NCI-H2107 treated with DMSO at 0.1 percent for 48 hours (cell line): ENCODE data around the gene IKZF1.

ENCODE experiments used
- DNase-seq: peaks from one replicate; lab custom pipeline; 2025; ENCODE audit not compliant: unreplicated experiment; lab: John Stamatoyannopoulos, UW

Gene IKZF1

DNA sequence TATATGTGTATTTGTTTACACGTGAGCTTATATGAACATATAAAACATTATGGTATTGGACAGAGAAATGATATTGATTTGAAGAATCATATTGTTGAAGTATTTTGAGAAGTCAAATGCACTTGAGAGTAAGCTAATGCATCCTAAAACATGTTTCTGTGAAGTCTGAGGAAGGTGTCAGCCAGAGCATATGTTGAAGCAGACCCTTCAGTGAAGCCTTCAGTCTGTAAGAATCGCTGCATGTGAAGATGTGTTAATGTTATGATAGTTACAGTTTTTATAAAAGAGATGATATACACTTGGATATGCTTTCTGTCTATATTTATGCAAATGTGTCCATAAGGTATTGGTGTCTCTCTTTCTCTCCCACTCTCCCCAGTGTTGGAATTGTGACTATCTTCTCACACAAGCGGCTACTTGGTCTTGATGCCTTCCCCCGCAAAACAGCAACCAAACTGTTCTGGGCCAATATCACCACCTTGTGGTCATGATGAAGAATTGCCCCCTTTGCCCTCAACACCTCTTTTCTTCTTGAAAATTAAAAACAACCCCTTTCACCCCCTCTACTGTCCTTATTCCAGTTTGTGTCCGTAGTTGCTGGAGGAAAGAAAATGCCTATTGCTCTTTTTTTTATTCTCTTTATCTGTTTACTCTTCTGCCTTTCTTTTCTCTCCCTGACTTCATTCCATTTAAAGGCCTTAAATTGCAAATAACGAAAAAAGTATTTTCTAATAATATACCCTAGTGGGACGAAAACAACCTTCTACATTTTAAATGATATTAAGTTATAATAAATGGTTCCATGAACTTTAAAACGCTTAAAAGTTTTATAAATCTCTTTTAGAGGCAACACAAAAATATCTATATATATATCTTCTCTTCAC lies 64.9 kb downstream of the IKZF1 start:
- DNase-seq: no peak

DNA sequence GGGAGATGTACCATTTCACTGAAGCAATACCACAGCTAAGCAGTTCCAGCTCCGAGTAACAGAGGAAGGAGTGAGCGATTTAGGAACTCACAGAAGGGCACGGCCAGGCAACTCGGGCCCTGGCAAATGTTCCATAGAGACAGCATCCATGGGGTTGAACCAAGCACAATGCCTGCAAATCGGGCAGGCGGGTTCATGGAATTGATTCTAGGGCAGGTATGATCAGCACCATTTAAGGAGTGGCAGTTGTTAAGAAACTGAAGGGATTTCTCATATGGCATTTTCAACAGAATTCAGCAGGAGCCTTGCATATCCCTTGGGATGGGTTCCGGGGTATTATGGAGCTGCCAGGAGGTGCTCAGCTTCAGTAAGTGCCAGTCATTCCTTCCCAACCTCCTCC lies 66.4 kb downstream of the IKZF1 start:
- no peak for DNase-seq

DNA sequence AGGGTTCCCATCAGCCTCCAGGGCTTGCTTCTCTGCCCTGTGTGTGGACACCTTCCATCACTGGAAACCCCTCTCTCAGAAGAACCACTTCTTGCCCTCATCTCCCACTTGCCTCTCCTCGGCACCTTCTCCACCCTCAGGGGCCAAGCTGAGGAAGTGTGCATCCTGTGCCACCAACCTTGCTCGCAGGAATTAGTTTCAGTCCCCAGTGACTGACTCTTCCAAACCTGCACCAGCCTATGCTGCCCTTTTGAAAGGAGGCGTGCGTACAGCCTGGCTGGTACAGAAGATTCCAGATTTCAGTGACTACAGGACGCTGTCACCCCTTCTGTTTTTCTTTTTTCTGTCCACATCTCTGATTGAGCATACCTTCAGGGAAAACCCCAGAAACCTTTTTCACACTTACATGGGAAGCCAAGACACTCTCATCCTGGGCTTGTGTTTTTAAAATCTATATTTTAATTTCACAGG lies 67.1 kb downstream of the IKZF1 start:
- no peak for DNase-seq

DNA sequence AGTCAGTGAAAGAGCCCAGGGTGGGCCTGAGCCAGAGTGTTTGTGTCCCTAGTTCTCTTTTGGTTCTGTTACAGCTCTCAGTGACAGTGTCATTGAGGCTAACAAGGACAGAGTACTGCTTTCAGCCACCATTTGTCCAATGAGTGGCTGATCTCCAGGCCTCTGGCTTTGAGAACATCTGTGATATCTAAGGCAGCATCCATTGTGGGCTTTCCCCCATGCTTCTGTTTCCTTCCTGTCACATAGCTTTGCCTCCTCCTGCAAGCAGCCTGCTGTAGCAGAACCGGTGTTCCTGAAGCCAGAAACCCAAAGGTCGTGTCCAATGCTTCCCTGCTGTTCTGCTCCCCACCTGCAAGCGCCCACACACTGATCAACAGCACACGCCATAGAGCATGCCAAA lies 68.4 kb downstream of the IKZF1 start:
- no peak for DNase-seq

DNA sequence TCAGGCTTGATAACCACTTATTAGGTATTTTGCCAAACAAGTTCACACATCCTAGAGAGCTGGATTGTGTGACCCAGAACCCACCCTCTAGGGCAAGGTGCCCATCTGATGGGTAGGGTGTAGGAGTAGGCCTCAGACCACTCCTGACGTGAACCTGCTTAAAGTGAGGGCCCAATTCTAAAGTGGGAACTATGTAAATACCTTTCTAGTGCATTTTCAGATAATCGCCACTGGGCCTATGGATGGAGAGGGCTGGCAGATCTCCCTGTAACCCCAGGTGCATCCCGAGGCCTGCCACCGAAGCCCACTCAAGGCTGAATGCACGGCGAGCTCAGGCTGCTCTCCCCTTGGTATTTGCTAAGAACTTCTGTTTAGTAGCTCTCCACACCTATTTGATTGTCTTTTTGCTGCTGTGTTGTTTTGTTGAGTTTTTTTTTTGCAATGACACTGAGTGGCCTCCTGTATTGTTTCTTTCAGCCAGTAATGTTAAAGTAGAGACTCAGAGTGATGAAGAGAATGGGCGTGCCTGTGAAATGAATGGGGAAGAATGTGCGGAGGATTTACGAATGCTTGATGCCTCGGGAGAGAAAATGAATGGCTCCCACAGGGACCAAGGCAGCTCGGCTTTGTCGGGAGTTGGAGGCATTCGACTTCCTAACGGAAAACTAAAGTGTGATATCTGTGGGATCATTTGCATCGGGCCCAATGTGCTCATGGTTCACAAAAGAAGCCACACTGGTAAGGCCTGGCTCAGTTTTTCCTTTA lies 71.7 kb downstream of the IKZF1 start:
- DNase-seq: no peak

DNA sequence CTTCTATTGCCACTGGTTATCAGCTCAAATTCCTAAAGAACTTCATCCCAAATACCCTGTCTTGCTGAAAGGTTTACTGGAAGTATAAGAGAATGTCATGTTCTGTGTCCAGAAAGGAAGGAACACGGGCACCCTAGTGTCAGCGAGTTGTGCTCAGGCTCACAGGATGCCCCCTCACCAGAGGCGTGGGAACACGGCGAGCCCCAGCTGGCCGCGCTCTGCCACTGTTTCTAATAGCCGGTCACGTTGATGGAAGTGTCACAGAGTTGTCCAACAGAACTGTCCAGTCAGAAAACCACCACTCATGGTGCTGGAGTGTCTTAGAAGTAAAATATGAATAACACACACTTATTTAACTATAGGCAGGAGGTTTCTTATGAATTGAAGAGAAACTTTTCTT lies 72.8 kb downstream of the IKZF1 start:
- no peak for DNase-seq

DNA sequence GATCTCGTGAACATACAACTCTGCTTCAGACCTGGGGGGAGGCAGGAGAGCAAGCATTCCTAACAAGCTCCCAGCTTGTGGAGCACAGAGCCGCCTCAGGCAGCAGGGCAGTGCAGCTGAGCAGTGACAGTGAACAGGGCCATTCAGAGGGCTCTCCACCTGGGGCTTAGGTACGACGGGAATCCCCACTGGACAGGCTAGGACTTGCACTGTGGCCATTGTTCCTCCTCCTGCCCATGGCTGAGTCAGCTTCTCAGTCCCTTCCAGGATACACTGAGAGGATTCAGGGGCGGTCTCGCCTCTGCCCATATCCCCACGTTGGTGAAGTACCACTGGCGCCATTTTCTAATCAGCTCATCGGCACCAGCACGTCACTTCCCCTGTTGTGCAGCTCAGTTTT lies 74.6 kb downstream of the IKZF1 start:
- DNase-seq: peak; percentile 27

DNA sequence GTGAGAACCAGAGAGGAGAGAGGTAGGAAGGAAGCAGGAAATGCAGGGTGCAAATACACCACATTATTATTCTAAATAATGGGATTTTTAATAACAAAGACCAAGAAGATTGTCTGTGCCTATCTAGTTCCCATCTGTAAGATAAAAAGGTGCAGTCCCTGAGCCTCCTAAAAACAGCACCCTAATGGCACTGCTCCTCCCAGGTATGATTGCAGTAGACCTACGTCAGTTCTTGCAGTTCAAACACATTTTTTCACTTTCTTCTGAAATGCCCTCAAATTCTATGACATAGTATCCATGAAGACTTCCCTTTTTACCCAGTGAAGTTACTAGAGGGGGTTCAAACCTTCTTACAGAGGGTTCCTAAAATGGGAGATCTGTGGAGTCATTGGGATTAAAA lies 75.0 kb downstream of the IKZF1 start:
- no peak for DNase-seq

DNA sequence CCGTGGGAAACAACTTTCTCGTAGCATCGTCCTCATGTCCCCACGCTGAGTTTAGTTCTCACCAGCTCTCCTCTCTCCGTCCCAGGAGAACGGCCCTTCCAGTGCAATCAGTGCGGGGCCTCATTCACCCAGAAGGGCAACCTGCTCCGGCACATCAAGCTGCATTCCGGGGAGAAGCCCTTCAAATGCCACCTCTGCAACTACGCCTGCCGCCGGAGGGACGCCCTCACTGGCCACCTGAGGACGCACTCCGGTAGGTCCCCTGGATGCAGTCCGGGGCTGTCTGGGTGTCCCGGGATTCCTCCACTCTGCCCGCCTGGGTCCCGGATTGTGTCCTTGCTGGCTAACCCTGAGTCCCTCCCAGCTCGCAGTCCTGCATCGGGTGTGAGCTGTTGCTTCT lies 77.9 kb downstream of the IKZF1 start:
- DNase-seq: no peak

DNA sequence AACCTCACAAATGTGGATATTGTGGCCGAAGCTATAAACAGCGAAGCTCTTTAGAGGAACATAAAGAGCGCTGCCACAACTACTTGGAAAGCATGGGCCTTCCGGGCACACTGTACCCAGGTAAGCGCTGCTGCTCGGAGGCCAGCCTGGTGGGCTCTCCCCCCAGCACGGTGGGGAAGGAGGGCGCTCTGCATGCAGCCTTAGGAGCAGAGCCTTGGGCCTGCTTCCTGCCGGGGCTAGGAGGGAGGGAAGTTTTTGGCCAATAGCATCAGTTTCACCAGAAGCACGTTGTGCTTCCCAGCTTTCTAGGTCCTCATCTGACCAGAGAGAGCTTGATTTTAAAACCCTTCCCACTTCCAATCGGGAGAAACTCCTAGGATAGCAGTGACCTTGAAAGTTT lies 82.8 kb downstream of the IKZF1 start:
- no peak for DNase-seq

DNA sequence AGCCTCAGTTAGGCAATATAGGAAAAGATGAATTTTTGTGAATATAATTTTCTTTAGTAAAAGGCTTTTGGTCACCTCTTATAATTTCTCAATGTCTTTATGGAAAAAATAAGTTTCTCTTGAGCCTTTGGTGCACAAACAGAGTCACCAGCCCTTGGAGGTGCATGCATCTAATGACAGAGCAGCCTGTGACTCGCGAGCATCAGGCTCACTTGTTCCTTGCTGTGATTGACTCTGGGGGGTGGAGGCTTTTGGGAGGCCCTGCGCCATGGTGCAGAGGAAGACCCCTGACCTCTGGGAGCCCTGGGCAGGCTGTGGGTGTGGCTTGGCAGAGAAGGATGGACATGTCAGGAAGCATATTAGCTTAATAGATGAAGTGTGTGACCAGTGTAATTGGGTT lies 85.4 kb downstream of the IKZF1 start:
- DNase-seq: no peak

DNA sequence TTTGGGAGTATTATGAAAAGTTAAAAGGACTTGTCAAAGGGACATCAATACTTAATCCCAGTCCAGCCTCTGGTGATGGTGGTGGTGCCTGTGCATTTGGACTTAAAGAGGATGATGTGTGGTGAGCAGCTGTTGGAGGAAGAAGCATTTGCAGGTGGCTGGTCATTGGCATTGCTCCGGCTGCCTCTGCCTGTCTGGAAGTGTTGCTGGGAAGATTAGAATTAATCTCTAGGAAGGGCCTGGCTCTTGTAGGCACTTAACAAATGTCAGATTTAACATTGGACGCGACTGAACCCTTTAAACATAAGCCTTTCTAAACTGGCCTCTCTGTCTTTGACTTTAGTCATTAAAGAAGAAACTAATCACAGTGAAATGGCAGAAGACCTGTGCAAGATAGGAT lies 86.9 kb downstream of the IKZF1 start:
- DNase-seq: no peak

DNA sequence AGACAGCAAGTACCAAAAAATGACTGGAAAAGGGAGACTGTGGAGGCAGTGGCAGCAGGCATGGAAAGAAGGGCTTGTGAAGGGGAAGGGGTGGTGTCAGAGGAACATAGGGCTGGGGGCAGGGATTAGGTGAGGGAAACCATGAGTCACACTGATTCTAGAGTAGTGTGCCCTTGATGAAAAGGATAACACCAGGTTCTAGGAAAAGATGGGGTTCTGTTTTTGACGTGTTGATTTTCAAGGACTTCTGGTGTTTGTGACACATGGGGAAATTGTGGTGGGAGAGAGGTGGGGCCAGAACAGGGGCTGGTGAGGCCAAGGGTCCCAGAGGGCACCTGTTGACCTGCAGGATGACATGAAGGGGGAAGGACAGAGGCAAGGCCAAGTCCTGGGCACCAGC lies 88.6 kb downstream of the IKZF1 start:
- no peak for DNase-seq

DNA sequence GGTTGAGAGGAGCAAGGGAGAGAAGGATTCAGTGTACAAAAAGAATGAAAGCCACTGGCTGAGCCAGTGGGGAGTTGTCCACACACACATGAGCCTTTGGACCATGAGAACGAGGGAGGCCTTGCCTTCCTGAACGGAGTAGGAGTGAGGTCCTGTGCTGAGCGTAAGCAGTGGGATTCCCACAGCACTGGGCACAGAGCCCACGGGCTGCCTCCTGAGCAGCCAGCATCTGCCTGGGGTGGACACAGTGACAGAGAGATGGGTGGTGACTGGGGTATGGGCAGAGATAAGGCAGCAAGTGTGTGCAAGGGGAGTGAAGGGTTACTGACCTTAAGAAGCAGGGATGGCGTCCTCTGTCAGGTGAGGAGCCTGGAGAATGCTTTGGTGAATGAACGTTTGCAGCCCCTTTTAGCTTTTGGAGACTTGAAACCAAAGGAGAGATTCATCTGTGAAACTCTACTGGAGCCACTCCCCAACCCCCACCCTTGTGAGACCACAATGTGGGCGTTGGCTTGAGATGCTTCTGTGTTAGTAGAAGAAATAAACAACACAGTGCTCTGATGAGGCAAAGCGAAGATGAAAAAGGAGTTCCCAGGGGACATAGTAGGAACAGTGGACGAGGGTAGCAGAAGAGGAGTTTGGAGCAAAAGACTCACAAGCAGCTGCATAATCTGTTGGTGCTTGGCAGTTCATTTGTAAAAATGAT lies 89.2 kb downstream of the IKZF1 start:
- DNase-seq: no peak

DNA sequence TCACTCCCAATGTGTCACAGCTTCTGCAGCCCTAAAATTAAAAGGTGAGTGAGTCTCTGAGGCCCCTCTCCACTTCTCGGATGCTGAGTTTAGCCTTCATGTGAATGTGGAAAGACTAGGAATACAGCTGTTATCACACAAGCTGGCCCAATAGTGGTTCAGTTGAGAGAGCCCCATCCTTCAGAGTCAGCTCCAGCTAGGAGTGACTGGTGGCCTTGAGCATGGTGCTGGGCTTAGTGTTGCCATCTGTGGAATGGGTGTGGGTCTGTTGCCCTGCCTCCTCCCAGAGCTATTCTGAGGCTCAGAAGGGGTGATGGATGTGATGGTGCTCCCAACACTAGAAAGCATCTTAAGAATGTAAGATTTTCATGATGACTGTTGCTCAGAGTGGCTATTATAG lies 89.8 kb downstream of the IKZF1 start:
- DNase-seq: no peak

DNA sequence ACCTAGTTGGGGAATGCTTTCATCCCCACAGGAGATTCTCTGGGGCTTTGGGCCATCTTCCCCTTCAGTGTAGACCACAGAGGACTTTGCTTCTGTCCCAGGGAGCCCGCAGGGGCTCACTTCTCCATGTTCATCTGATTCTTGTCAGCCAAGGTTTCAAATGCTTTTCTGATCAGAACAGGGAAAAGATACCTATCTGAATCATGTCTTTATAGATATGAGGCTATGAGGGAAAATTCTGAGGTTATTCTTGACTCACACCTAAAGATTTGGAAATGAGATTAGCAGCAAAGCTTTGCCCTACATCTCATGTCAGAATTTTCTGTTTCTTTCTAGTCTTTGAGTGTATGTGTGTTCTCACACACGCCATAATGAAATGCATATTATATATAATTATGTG lies 92.3 kb downstream of the IKZF1 start:
- DNase-seq: no peak

DNA sequence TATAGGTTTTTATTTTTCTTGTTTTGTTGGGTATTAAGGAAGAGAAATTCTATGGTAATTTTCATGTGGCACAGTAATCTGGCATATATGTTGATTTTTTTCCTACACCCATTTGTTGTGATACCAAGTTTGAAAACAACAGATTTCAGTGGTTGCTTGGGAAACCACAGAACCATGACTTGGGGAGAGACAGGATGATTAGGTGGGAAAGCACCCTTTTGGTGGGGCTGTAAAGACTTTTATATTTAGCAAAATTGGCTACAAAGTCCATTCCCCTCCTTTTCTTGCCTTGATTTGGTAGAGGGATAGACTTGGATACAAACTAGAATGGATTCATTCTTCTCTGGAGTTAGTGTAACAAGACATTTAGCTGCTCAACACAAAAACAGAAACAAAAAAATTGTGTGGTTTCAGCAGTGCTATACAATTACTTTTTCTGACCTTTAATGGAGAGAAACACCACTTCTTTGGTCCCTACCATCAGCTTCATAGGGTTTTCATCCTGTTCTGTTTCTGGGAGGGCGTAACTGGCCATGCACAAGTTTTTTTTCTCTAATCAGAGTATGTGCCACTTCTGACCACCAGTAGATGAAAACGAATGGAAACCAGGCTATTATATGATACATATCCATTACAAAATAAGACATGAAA lies 92.9 kb downstream of the IKZF1 start:
- no peak for DNase-seq

DNA sequence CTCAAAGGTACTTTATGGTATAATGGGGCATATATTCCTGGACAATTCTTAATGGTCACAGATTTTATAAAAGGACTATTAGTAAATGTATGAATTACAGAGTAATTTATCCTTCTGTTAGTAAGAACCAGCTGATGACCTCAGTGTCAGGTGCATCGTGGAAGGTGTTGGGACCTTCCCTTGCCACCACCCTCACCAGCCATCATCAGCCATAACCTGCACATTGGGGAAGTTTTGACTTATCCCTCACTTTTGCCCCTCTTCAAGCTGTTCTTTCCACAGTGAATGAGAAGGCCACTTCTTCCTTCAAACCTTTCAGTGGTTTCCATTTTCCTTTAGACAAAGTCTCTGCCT lies 93.4 kb downstream of the IKZF1 start:
- no peak for DNase-seq

DNA sequence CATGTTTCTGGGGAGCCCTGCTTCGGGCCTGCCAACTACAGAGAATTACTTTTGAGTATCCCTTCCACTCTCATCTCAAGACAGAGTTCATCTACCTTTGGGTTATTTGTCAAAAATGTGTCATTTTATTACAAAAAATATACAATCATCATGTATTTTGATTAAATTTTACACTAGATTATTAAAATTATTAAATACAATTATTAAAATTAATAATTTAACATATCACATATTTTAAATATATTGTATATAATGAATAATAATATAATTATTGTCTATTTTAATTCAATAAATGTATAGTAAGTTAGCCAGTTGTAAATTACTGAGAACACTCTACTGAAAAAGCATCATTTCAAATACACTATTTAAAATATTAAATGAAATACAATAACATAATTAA lies 94.7 kb downstream of the IKZF1 start:
- no peak for DNase-seq

DNA sequence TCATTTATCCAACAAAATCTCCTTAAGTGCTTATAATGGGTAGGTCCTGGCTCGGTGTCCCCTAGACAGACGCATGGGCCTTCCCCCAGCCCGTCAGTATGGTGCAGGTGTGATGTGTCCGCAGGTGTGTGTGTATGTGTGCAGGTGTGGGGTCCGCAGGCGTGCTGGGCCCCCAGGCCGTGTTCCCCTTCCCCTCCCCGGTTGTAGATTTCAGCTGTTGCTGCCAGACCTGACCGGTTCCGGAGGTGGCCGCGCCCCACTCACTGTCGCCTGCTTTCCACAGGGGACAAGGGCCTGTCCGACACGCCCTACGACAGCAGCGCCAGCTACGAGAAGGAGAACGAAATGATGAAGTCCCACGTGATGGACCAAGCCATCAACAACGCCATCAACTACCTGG lies 95.1 kb downstream of the IKZF1 start:
- DNase-seq: no peak

DNA sequence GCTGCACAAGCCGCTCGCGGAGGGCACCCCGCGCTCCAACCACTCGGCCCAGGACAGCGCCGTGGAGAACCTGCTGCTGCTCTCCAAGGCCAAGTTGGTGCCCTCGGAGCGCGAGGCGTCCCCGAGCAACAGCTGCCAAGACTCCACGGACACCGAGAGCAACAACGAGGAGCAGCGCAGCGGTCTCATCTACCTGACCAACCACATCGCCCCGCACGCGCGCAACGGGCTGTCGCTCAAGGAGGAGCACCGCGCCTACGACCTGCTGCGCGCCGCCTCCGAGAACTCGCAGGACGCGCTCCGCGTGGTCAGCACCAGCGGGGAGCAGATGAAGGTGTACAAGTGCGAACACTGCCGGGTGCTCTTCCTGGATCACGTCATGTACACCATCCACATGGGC lies 95.6 kb downstream of the IKZF1 start:
- DNase-seq: no peak
